ENCODE data around the gene RCCD1. TPM values are rescaled to one million over a fixed set of nuclear protein-coding genes. Genes with fewer than 3 reads are reported as not detected.

RCCD1 gene
- total RNA-seq, 1 donor from 2014 or later, result 19.7 TPM

- H3K4me1 Mint-ChIP-seq, result no peaks in the 10 kb centered on the region
- no peak for TF ChIP-seq EZH2phosphoT487 (IDR thresholded peaks at IDR 0.05)
- no peak for TF ChIP-seq EZH2 (IDR thresholded peaks at IDR 0.05)
- TF ChIP-seq CTCF (IDR thresholded peaks at IDR 0.05), result no peak
- peaks cover 26% of the 10 kb centered on the region for H3K36me3 Mint-ChIP-seq
- no peaks in the 10 kb centered on the region for H3K27me3 Mint-ChIP-seq (ENCODE audit: insufficient read depth, low read depth)
- no peaks in the 10 kb centered on the region for H3K36me3 ChIP-seq
- no peak overlapping the region for H3K27ac Mint-ChIP-seq
- no peak overlapping the region for H3K4me3 Mint-ChIP-seq
- H4K20me1 ChIP-seq (ENCODE audit: low read depth), result no peaks in the 10 kb centered on the region
- no peak overlapping the region for H3K27ac ChIP-seq
- no peaks in the 10 kb centered on the region for H3K9me3 Mint-ChIP-seq
- no peak overlapping the region for H3K9ac ChIP-seq
- no peak overlapping the region for H3K4me2 ChIP-seq
- H3F3A ChIP-seq (ENCODE audit: low read depth), result no peaks in the 10 kb centered on the region
- H3K27me3 ChIP-seq, result no peaks in the 10 kb centered on the region
- H2AFZ ChIP-seq (replicated peaks), result no peak overlapping the region
- H3K9me3 ChIP-seq (ENCODE audit: low read depth), result no peaks in the 10 kb centered on the region
- no peak for DNase-seq (ENCODE audit: low spot score)
- no peak overlapping the region for H3K4me3 ChIP-seq
- no peaks in the 10 kb centered on the region for H3K79me2 ChIP-seq (ENCODE audit: low read depth)
- no peaks in the 10 kb centered on the region for H3K4me1 ChIP-seq
These were observed 44.0 kb upstream of the RCCD1 start for GRCh38 chr15:90910441-90911301.

- no peak overlapping the region for H3K4me3 ChIP-seq
- H3K4me1 ChIP-seq, result no peaks in the 10 kb centered on the region
- no peaks in the 10 kb centered on the region for H3F3A ChIP-seq (ENCODE audit: low read depth)
- H3K9me3 ChIP-seq (ENCODE audit: low read depth), result no peaks in the 10 kb centered on the region
- Mint-ChIP-seq H3K9me3 (no peaks in the 10 kb centered on the region), H3K27me3 (ENCODE audit: insufficient read depth, low read depth) (no peaks in the 10 kb centered on the region), H3K27ac (no peak overlapping the region), H3K4me3 (no peak overlapping the region), H3K36me3 (peaks cover 21% of the 10 kb centered on the region), H3K4me1 (no peaks in the 10 kb centered on the region)
- no peaks in the 10 kb centered on the region for H3K36me3 ChIP-seq
- H3K27me3 ChIP-seq, result no peaks in the 10 kb centered on the region
- TF ChIP-seq CTCF (IDR thresholded peaks at IDR 0.05) (no peak), EZH2phosphoT487 (IDR thresholded peaks at IDR 0.05) (no peak), EZH2 (IDR thresholded peaks at IDR 0.05) (no peak)
- H3K9ac ChIP-seq, result no peak overlapping the region
- no peaks in the 10 kb centered on the region for H4K20me1 ChIP-seq (ENCODE audit: low read depth)
- no peak overlapping the region for H3K4me2 ChIP-seq
- H3K27ac ChIP-seq, result no peak overlapping the region
- DNase-seq (ENCODE audit: low spot score), result no peak
- H2AFZ ChIP-seq (replicated peaks), result no peak overlapping the region
- no peaks in the 10 kb centered on the region for H3K79me2 ChIP-seq (ENCODE audit: low read depth)
These were observed 43.4 kb upstream of the RCCD1 start for GRCh38 chr15:90911302-90911623.

DNA sequence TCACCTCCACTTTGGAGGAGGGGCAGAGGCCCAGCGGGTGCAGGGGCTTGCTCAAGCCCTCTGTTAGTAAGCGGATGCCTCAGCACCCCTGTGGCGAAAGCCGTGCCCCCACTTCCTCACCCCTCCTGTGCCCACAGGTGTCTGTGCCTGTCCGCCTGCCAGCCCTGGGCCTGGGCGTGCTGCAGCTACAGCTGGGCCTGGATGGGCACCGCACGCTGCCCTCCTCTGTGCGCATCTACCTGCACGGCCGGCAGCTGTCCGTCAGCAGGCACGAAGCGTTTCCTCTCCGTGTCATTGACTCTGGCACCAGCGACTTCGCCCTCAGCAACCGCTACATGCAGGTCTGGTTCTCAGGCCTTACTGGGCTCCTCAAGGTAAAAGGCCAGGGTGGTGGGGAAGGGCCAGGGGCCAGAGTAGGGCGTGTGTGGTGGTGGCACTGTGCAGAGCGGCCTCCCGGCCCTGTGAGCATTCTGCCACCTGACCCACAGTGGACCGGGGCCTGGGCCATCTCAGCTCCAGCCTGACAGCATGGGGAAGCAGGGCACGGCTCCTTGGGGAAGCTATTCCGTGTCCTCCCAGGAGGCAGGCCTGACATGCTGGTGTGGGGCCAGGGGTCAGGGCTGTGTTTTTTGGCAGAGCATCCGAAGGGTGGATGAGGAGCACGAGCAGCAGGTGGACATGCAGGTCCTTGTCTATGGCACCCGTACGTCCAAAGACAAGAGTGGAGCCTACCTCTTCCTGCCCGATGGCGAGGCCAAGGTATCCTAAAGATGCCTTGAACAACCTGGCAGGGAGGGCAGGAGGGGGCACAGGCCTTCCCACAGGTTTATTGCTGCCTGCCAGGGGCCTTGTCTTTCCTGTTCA is 42.5 kb upstream of the RCCD1 start:
- Histone ChIP-seq H4K20me1 (ENCODE audit: low read depth) (no peaks in the 10 kb centered on the region), H3K27me3 (no peaks in the 10 kb centered on the region), H3K27ac (no peak overlapping the region), H3K4me2 (no peak overlapping the region), H3K4me3 (no peak overlapping the region), H3F3A (ENCODE audit: low read depth) (no peaks in the 10 kb centered on the region), H3K79me2 (ENCODE audit: low read depth) (no peaks in the 10 kb centered on the region), H3K4me1 (no peaks in the 10 kb centered on the region), H2AFZ (replicated peaks) (no peak overlapping the region), H3K36me3 (no peaks in the 10 kb centered on the region), H3K9ac (no peak overlapping the region), H3K9me3 (ENCODE audit: low read depth) (no peaks in the 10 kb centered on the region)
- DNase-seq (ENCODE audit: low spot score), result no peak
- Mint-ChIP-seq H3K4me3 (no peak overlapping the region), H3K27ac (no peak overlapping the region), H3K27me3 (ENCODE audit: insufficient read depth, low read depth) (no peaks in the 10 kb centered on the region), H3K36me3 (peaks cover 22% of the 10 kb centered on the region), H3K4me1 (no peaks in the 10 kb centered on the region), H3K9me3 (no peaks in the 10 kb centered on the region)
- TF ChIP-seq EZH2phosphoT487 (IDR thresholded peaks at IDR 0.05), result no peak
- TF ChIP-seq EZH2 (IDR thresholded peaks at IDR 0.05), result no peak
- TF ChIP-seq CTCF (IDR thresholded peaks at IDR 0.05), result no peak

Measured in neural progenitor cell (in vitro differentiated cells).